IMR-90 (cell line): ENCODE measurements around the gene DCC. TPM values are rescaled to one million over a fixed set of nuclear protein-coding genes. Genes with fewer than 3 reads are reported as not detected.

Experiments
- ATAC-seq: fragments of 200-7000 bp; cut with Tn5 transposase; 2 replicates; pipeline ENCODE4 v1.9.1; 2020; ENCODE audit warnings: low read depth, mild to moderate bottlenecking, moderate library complexity
- BruUV-seq: library from RNA; stranded (reverse); fragments of 400-500 nt; replicated peaks from 2 replicates; lab custom pipeline; 2021; lab: Mats Ljungman, UMichigan
- CTCF ChIA-PET: fragments of 300-600 bp; formaldehyde crosslinking; extraction: SDS; loops from one replicate; lab custom pipeline; 2021; ENCODE audit warnings: antibody characterized with exemption; lab: Yijun Ruan, JAX
- POLR2A ChIA-PET: fragments of 300-600 bp; sonication (Branson Sonifier 250); formaldehyde crosslinking; loops from one replicate; lab custom pipeline; 2022; ENCODE audit warnings: antibody characterized with exemption; ENCODE audit not compliant: unreplicated experiment; lab: Charles Lee
- DNase-seq: peaks from one replicate; pipeline ENCODE4 v3.0.0; 2013
- H2AFZ ChIP-seq: replicated peaks from 2 replicates; pipeline ENCODE3; 2013; ENCODE audit warnings: low read length, mild to moderate bottlenecking; ENCODE audit not compliant: poor library complexity
- H2AK5ac ChIP-seq: 2 replicates; pipeline ENCODE4 v1.6.1; 2013; ENCODE audit warnings: low read depth, low read length, inconsistent platforms
- H2AK9ac ChIP-seq: replicated peaks from 2 replicates; pipeline ENCODE3; 2013; ENCODE audit warnings: mild to moderate bottlenecking, low read depth, low read length, moderate library complexity; ENCODE audit not compliant: poor library complexity
- H2BK120ac ChIP-seq: 2 replicates; pipeline ENCODE4 v1.6.1; 2013; ENCODE audit warnings: low read depth, low read length, inconsistent platforms
- H2BK15ac ChIP-seq: 3 replicates; pipeline ENCODE4 v1.6.1; 2013; ENCODE audit warnings: low read depth, low read length, inconsistent platforms
- H2BK20ac ChIP-seq: 2 replicates; pipeline ENCODE4 v1.6.1; 2013; ENCODE audit warnings: low read depth, mild to moderate bottlenecking, inconsistent platforms, low read length, moderate library complexity
- H2BK5ac ChIP-seq: 2 replicates; pipeline ENCODE4 v1.6.1; 2013; ENCODE audit warnings: mild to moderate bottlenecking, low read depth, low read length, inconsistent platforms; ENCODE audit not compliant: poor library complexity, severe bottlenecking
- H3K14ac ChIP-seq: replicated peaks from 2 replicates; pipeline ENCODE4 v1.6.1; 2013; ENCODE audit warnings: low read depth, low read length, inconsistent platforms
- H3K18ac ChIP-seq: 2 replicates; pipeline ENCODE4 v1.6.1; 2013; ENCODE audit warnings: low read depth, low read length, control low read depth
- H3K23ac ChIP-seq: 2 replicates; pipeline ENCODE4 v1.6.1; 2013; ENCODE audit warnings: low read depth, low read length, inconsistent platforms
- H3K27ac ChIP-seq: 2 replicates; pipeline ENCODE4 v1.5.1; 2013; ENCODE audit warnings: mild to moderate bottlenecking, control low read depth, low read length; ENCODE audit not compliant: insufficient read depth
- H3K27me3 ChIP-seq: 2 replicates; pipeline ENCODE4 v1.6.1; 2013; ENCODE audit warnings: low read length; ENCODE audit not compliant: control insufficient read depth, insufficient read depth
- H3K36me3 ChIP-seq: 2 replicates; pipeline ENCODE4 v1.6.1; 2013; ENCODE audit warnings: low read length, mixed read lengths; ENCODE audit not compliant: control insufficient read depth, insufficient read depth
- H3K4ac ChIP-seq: 2 replicates; pipeline ENCODE4 v1.6.1; 2013; ENCODE audit warnings: low read depth, low read length, inconsistent platforms
- H3K4me1 ChIP-seq: 2 replicates; pipeline ENCODE4 v1.6.1; 2013; ENCODE audit warnings: low read length, mixed read lengths; ENCODE audit not compliant: control insufficient read depth, insufficient read depth
- H3K4me2 ChIP-seq: 2 replicates; pipeline ENCODE4 v1.6.1; 2013; ENCODE audit warnings: low read depth, mild to moderate bottlenecking, control low read depth, low read length, moderate library complexity
- H3K4me3 ChIP-seq: 2 replicates; pipeline ENCODE4 v1.5.1; 2013; ENCODE audit warnings: low read depth, mild to moderate bottlenecking, control low read depth, low read length, moderate library complexity; ENCODE audit not compliant: insufficient read depth
- H3K56ac ChIP-seq: 2 replicates; pipeline ENCODE4 v1.6.1; 2013; ENCODE audit warnings: low read length, inconsistent platforms; ENCODE audit not compliant: insufficient read depth; ENCODE audit errors: extremely low read depth
- H3K79me1 ChIP-seq, 2 experiments: 2 replicates each; pipeline ENCODE4 v1.6.1; 2013; ENCODE audit warnings: low read length in 2 of 2, inconsistent platforms in 1 of 2, low read depth in 1 of 2
- H3K9ac ChIP-seq: 2 replicates; pipeline ENCODE4 v1.6.1; 2013; ENCODE audit warnings: low read depth, low read length, control low read depth
- H3K9me1 ChIP-seq: 2 replicates; pipeline ENCODE4 v1.6.1; 2013; ENCODE audit warnings: low read length, inconsistent platforms; ENCODE audit not compliant: insufficient read depth
- H3K9me3 ChIP-seq: 2 replicates; pipeline ENCODE4 v1.6.1; 2013; ENCODE audit warnings: low read length; ENCODE audit not compliant: control insufficient read depth, insufficient read depth
- H4K20me1 ChIP-seq: 2 replicates; pipeline ENCODE4 v1.6.1; 2013; ENCODE audit warnings: low read length, inconsistent platforms; ENCODE audit not compliant: insufficient read depth
- H4K5ac ChIP-seq: 2 replicates; pipeline ENCODE4 v1.6.1; 2013; ENCODE audit warnings: mild to moderate bottlenecking, low read depth, low read length, control low read depth
- H4K8ac ChIP-seq, 2 experiments: 2 replicates each; pipeline ENCODE4 v1.6.1; 2013; ENCODE audit warnings: low read depth in 2 of 2, low read length in 2 of 2, control low read depth in 1 of 2, inconsistent platforms in 1 of 2
- H4K91ac ChIP-seq: 2 replicates; pipeline ENCODE4 v1.6.1; 2013; ENCODE audit warnings: low read depth, low read length, inconsistent platforms; ENCODE audit not compliant: insufficient read depth
- BHLHE40 ChIP-seq: fragments of 150-350 bp; IDR thresholded peaks from 2 replicates; pipeline ENCODE4 v1.6.1; 2016; ENCODE audit warnings: mild to moderate bottlenecking, low read depth, low read length
- CEBPB ChIP-seq: IDR thresholded peaks from 2 replicates; pipeline ENCODE4 v1.6.1; 2012; ENCODE audit warnings: low read depth, low read length, improper control_type of control experiment
- CHD1 ChIP-seq: IDR thresholded peaks from 2 replicates; pipeline ENCODE4 v1.6.1; 2012; ENCODE audit warnings: low read depth, low read length, improper control_type of control experiment
- CTCF ChIP-seq: conservative IDR thresholded peaks from 2 replicates; pipeline ENCODE4 v1.5.1; 2012; ENCODE audit warnings: mild to moderate bottlenecking, low read depth, low read length, improper control_type of control experiment
- FOS ChIP-seq: fragments of 150-350 bp; IDR thresholded peaks from 2 replicates; pipeline ENCODE4 v1.6.1; 2016; ENCODE audit warnings: low read depth, low read length
- MXI1 ChIP-seq: IDR thresholded peaks from 2 replicates; pipeline ENCODE4 v1.6.1; 2012; ENCODE audit warnings: low read depth, mild to moderate bottlenecking, low read length, moderate library complexity, borderline replicate concordance
- NFE2L2 ChIP-seq: fragments of 150-350 bp; IDR thresholded peaks from 2 replicates; pipeline ENCODE4 v1.6.1; 2016; ENCODE audit warnings: low read depth, mild to moderate bottlenecking, low read length
- POLR2A ChIP-seq: IDR thresholded peaks from 2 replicates; pipeline ENCODE4 v1.6.1; 2012; ENCODE audit warnings: mild to moderate bottlenecking, low read depth, low read length
- RAD21 ChIP-seq: IDR thresholded peaks from 2 replicates; pipeline ENCODE4 v1.6.1; 2012; ENCODE audit warnings: low read length, improper control_type of control experiment
- SMC3 ChIP-seq: fragments of 150-350 bp; IDR thresholded peaks from 2 replicates; pipeline ENCODE4 v1.6.1; 2016; ENCODE audit warnings: low read depth, mild to moderate bottlenecking, antibody characterized with exemption, low read length, moderate library complexity
- WGBS, 2 experiments: methylation state at CpG; one replicate each; pipeline versions ENCODE4 v1.1.5 to v1.1.7; 2013; ENCODE audit warnings: missing lambda C conversion rate in 2 of 2; ENCODE audit not compliant: insufficient read length in 1 of 2; ENCODE audit errors: extremely low coverage in 2 of 2; 5-methylcytosine and 5-hydroxymethylcytosine counted together
- dilution Hi-C: fragments of 300-500 bp; cut with HindIII; formaldehyde crosslinking; loops from one replicate; pipeline ENCODE4 v1.14.3; 2018; ENCODE audit warnings: low sequenced_read_pairs; ENCODE audit not compliant: unreplicated experiment
- in situ Hi-C: fragments of 300-500 bp; cut with MboI; formaldehyde crosslinking; loops from 3 replicates; pipeline ENCODE4 v1.14.3; 2019; ENCODE audit warnings: low sequenced_read_pairs, inconsistent platforms, mixed read lengths
- intact Hi-C: fragments of 100-400 bp; cut with micrococcal nuclease; formaldehyde crosslinking; loops from 2 replicates; pipeline ENCODE4 v1.10.0; 2022
- polyA plus RNA-seq, 3 experiments: library from polyadenylated mRNA; depleted of rRNA; stranded (reverse); fragments of >200 nt; gene quantifications; 2 replicates each; pipeline ENCODE4 v1.2.3, GENCODE V29; 2012; ENCODE audit warnings: low replicate concordance in 1 of 3
- total RNA-seq: library from RNA; depleted of rRNA; stranded (reverse); fragments of >200 nt; gene quantifications from 2 replicates; pipeline ENCODE4 v1.2.3, GENCODE V29; 2012
- TF ChIP-seq, protein P1 (sequence below): fragments of 150-350 bp; IDR thresholded peaks from 2 replicates; pipeline ENCODE4 v1.6.1; 2016; ENCODE audit warnings: low read depth, mild to moderate bottlenecking, low read length, moderate library complexity, borderline replicate concordance

DCC gene
- total and polyA plus RNA-seq, 2 of the 4 experiments (the other 2 are of a cell fraction), result 0.31 to 0.54 TPM

GRCh38 chr18:52570975-52571374 lies 231.0 kb downstream of the DCC start:
- no peak overlapping the region for H2AK5ac ChIP-seq
- H2BK20ac ChIP-seq, result no peak overlapping the region
- POLR2A ChIA-PET, result no interaction called here
- H4K8ac ChIP-seq, result no peak overlapping the region
- H2BK15ac ChIP-seq, result no peak overlapping the region
- H4K91ac ChIP-seq, result no peak overlapping the region
- H3K4me3 ChIP-seq, result no peak overlapping the region
- no peak overlapping the region for H2BK120ac ChIP-seq
- H2AK9ac ChIP-seq, result no peak overlapping the region
- no peak overlapping the region for H3K27ac ChIP-seq
- TF ChIP-seq FOS, result no peak
- TF ChIP-seq BHLHE40, result no peak
- no peak for TF ChIP-seq CEBPB
- no peak for TF ChIP-seq POLR2A
- TF ChIP-seq RAD21, result no peak
- TF ChIP-seq, protein P1, sequence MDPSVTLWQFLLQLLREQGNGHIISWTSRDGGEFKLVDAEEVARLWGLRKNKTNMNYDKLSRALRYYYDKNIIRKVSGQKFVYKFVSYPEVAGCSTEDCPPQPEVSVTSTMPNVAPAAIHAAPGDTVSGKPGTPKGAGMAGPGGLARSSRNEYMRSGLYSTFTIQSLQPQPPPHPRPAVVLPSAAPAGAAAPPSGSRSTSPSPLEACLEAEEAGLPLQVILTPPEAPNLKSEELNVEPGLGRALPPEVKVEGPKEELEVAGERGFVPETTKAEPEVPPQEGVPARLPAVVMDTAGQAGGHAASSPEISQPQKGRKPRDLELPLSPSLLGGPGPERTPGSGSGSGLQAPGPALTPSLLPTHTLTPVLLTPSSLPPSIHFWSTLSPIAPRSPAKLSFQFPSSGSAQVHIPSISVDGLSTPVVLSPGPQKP, result no peak
- no peak for TF ChIP-seq NFE2L2
- no peak for TF ChIP-seq CHD1
- no peak for TF ChIP-seq SMC3
- TF ChIP-seq CTCF, result no peak
- no peak for TF ChIP-seq MXI1
- H3K18ac ChIP-seq, result no peak overlapping the region
- CTCF ChIA-PET, result no interaction called here
- in situ Hi-C loops (no loop called here), intact Hi-C loops (no loop called here), dilution Hi-C loops (no loop called here)
- peaks cover 7% of the 10 kb centered on the region for H3K9me3 ChIP-seq
- ATAC-seq (no peak), DNase-seq (peak; percentile 10)
- H3K56ac ChIP-seq, result no peak overlapping the region
- no peak overlapping the region for H3K23ac ChIP-seq
- no peaks in the 10 kb centered on the region for H3K9me1 ChIP-seq
- H4K20me1 ChIP-seq, result no peaks in the 10 kb centered on the region
- H3K4me1 ChIP-seq, result no peaks in the 10 kb centered on the region
- no TSS peak for BruUV-seq
- H2AFZ ChIP-seq, result no peak overlapping the region
- WGBS, 2 experiments, result no CpG with 5 or more reads among the region's 2 CpGs
- no peak overlapping the region for H3K4me2 ChIP-seq
- H3K4ac ChIP-seq, result no peak overlapping the region
- H3K79me1 ChIP-seq, result no peaks in the 10 kb centered on the region
- H3K14ac ChIP-seq, result no peak overlapping the region
- H4K5ac ChIP-seq, result no peak overlapping the region
- no peak overlapping the region for H2BK5ac ChIP-seq
- H3K9ac ChIP-seq, result no peak overlapping the region
- H3K36me3 ChIP-seq, result no peaks in the 10 kb centered on the region
- H3K27me3 ChIP-seq, result no peaks in the 10 kb centered on the region
